ENCODE data around the gene IRS2. TPM values are rescaled to one million over a fixed set of nuclear protein-coding genes. Genes with fewer than 3 reads are reported as not detected.

Gene IRS2
- total and polyA plus RNA-seq, 2 of the 8 experiments (the other 6 are each of a cell fraction or from before 2014, with no cell fraction given) = 2.6 to 17.0 TPM

- TF ChIP-seq, protein P1, sequence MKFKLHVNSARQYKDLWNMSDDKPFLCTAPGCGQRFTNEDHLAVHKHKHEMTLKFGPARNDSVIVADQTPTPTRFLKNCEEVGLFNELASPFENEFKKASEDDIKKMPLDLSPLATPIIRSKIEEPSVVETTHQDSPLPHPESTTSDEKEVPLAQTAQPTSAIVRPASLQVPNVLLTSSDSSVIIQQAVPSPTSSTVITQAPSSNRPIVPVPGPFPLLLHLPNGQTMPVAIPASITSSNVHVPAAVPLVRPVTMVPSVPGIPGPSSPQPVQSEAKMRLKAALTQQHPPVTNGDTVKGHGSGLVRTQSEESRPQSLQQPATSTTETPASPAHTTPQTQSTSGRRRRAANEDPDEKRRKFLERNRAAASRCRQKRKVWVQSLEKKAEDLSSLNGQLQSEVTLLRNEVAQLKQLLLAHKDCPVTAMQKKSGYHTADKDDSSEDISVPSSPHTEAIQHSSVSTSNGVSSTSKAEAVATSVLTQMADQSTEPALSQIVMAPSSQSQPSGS (IDR thresholded peaks at IDR 0.05; ENCODE audit: low read length) = no peak
- TF ChIP-seq JUND (IDR thresholded peaks at IDR 0.05; ENCODE audit: low read length) (no peak), BRCA1 (IDR thresholded peaks at IDR 0.05; ENCODE audit: low read depth, low read length) (no peak), TCF12 (IDR thresholded peaks at IDR 0.05; ENCODE audit: low read depth, low read length) (no peak), HDAC2 (IDR thresholded peaks at IDR 0.05; ENCODE audit: borderline replicate concordance in 1 of 2, low read depth in 2 of 2, low read length in 2 of 2) (no peak), GTF2F1 (IDR thresholded peaks at IDR 0.05; ENCODE audit: borderline replicate concordance, low read depth, low read length) (no peak), SAP30 (IDR thresholded peaks at IDR 0.05; ENCODE audit: insufficient read depth, insufficient replicate concordance, low read length) (no peak)
Observed at GRCh38 chr13:109707742-109708617, 78.4 kb downstream of the IRS2 start (continued).

Data from H1 (cell line).